ENCODE measurements around the gene ANXA4. TPM values are rescaled to one million over a fixed set of nuclear protein-coding genes. Genes with fewer than 3 reads are reported as not detected.

The ANXA4 gene
- total and polyA plus RNA-seq, 2 experiments from 2014 or later: 107 to 231 TPM

DNA sequence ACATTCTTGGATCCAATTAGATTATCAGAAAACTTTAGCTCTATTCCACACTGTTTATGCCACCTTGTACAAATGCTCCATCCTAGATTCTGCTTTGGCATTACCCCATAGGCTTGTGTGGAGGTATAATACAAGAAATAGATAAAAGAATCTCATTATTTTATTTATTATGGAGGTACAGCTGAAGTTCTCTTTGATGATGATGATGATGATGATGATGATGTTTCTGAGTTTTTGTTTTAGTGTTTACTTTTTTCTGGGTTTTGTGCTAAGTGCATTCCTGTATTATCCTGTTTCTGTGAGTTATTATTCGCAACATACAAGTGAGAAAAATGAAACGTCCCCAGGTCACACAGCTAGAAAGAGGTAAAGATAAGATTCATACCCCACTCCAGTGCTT, 43.4 kb downstream of the ANXA4 start:
- Histone ChIP-seq H2AFZ (no peak overlapping the region), H3K27me3 (no peaks in the 10 kb centered on the region), H3K79me2 (peaks cover 8% of the 10 kb centered on the region), H4K20me1 (ENCODE audit: insufficient read depth, poor library complexity, severe bottlenecking) (no peaks in the 10 kb centered on the region), H3K4me1 (ENCODE audit: insufficient read depth) (peaks cover 45% of the 10 kb centered on the region), H3K4me3 (no peak overlapping the region), H3K9me3 (ENCODE audit: low read depth) (no peaks in the 10 kb centered on the region), H3K4me2 (no peak overlapping the region), H3K9me2 (replicated peaks; ENCODE audit: insufficient read depth) (no peaks in the 10 kb centered on the region), H3K36me3 (replicated peaks; ENCODE audit: insufficient read depth, low read depth) (no peaks in the 10 kb centered on the region), H3K27ac (no peak overlapping the region)
- TF ChIP-seq EZH2phosphoT487 (IDR thresholded peaks at IDR 0.05; ENCODE audit: low read depth, severe bottlenecking, unreplicated experiment) (no peak), EZH2 (IDR thresholded peaks at IDR 0.05; ENCODE audit: borderline replicate concordance) (no peak)
- TF ChIP-seq, protein P1, sequence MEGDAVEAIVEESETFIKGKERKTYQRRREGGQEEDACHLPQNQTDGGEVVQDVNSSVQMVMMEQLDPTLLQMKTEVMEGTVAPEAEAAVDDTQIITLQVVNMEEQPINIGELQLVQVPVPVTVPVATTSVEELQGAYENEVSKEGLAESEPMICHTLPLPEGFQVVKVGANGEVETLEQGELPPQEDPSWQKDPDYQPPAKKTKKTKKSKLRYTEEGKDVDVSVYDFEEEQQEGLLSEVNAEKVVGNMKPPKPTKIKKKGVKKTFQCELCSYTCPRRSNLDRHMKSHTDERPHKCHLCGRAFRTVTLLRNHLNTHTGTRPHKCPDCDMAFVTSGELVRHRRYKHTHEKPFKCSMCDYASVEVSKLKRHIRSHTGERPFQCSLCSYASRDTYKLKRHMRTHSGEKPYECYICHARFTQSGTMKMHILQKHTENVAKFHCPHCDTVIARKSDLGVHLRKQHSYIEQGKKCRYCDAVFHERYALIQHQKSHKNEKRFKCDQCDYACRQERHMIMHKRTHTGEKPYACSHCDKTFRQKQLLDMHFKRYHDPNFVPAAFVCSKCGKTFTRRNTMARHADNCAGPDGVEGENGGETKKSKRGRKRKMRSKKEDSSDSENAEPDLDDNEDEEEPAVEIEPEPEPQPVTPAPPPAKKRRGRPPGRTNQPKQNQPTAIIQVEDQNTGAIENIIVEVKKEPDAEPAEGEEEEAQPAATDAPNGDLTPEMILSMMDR (IDR thresholded peaks at IDR 0.05; ENCODE audit: poor library complexity): no peak
- no peak for DNase-seq (ENCODE audit: low spot score)
- 85% methylated on average over 2 of the region's 2 CpGs for WGBS (ENCODE audit: low lambda C conversion rate, missing lambda C conversion rate)

DNA sequence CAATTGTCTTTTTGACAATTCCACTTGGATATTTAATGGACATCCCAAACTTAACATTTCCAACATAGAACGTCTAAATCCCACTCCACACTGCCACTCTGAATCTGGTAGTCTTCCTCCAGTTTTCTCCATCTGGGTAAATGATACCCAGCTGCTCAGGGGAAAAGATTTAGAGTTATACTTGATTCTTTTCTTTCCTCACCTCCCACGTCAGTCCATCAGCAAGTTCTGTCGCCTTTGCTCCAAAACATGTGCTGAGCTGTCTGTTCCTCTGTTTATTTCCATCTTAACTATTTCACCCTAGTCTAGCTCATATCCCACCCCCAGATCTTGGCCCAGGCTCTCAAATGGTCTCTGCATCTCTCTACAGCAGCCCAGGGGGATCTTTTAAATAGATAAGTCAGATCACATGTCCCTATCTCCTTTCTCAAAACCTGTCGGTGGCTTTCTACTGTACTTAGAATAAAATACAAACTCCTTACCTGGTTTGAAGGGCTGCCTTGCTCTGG, 44.2 kb downstream of the ANXA4 start:
- Histone ChIP-seq H3K27ac (peak overlapping the region; percentile 52), H3K9me2 (replicated peaks; ENCODE audit: insufficient read depth) (no peaks in the 10 kb centered on the region), H3K27me3 (no peaks in the 10 kb centered on the region), H3K36me3 (replicated peaks; ENCODE audit: insufficient read depth, low read depth) (no peaks in the 10 kb centered on the region), H3K4me3 (no peak overlapping the region), H3K4me2 (no peak overlapping the region), H3K4me1 (ENCODE audit: insufficient read depth) (peaks cover 46% of the 10 kb centered on the region), H4K20me1 (ENCODE audit: insufficient read depth, poor library complexity, severe bottlenecking) (no peaks in the 10 kb centered on the region), H2AFZ (no peak overlapping the region), H3K79me2 (peaks cover 8% of the 10 kb centered on the region), H3K9me3 (ENCODE audit: low read depth) (no peaks in the 10 kb centered on the region)
- TF ChIP-seq, protein P1 (IDR thresholded peaks at IDR 0.05; ENCODE audit: poor library complexity): no peak
- TF ChIP-seq EZH2phosphoT487 (IDR thresholded peaks at IDR 0.05; ENCODE audit: low read depth, severe bottlenecking, unreplicated experiment) (no peak), EZH2 (IDR thresholded peaks at IDR 0.05; ENCODE audit: borderline replicate concordance) (no peak)
- DNase-seq (ENCODE audit: low spot score): no peak
- whole genome bisulfite sequencing (ENCODE audit: low lambda C conversion rate, missing lambda C conversion rate): 76% methylated on average over 4 of the region's 4 CpGs

DNA sequence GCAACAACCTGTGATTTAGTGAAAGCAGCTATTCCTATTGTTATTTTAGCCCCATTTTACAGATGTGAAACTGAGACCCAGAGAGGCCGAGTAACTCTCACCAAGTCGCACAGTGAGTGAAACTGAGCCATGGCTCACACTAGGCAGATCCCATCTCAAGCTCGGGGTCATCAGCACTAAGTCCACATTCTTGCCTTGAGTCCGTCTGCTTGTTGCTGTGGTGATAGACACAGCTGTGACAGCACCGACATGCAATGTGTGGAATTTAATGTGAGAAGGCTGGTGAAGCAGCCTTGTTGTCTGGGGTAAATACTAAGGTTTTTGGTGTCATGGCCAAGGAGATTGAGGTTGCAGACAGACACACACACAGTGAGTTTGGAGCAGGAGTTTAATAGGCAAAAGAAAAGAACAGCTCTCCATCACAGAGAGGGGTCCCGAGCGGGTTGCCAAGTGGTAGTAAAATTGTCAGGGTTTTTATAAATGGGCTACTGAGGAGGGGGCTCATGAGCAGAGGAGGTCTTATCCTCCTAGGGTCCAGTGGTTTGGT, 47.3 kb downstream of the ANXA4 start:
- Histone ChIP-seq H3K27ac (peak overlapping the region; percentile 90), H3K4me2 (peak overlapping the region; percentile 45), H3K36me3 (replicated peaks; ENCODE audit: insufficient read depth, low read depth) (no peaks in the 10 kb centered on the region), H3K9me2 (replicated peaks; ENCODE audit: insufficient read depth) (no peaks in the 10 kb centered on the region), H4K20me1 (ENCODE audit: insufficient read depth, poor library complexity, severe bottlenecking) (no peaks in the 10 kb centered on the region), H3K79me2 (peaks cover 15% of the 10 kb centered on the region), H3K4me1 (ENCODE audit: insufficient read depth) (peaks cover 35% of the 10 kb centered on the region), H3K4me3 (no peak overlapping the region), H2AFZ (no peak overlapping the region), H3K9me3 (ENCODE audit: low read depth) (no peaks in the 10 kb centered on the region), H3K27me3 (no peaks in the 10 kb centered on the region)
- DNase-seq (ENCODE audit: low spot score): peak; percentile 81
- 37% methylated on average over 7 of the region's 7 CpGs for WGBS (ENCODE audit: low lambda C conversion rate, missing lambda C conversion rate)
- TF ChIP-seq EZH2phosphoT487 (IDR thresholded peaks at IDR 0.05; ENCODE audit: low read depth, severe bottlenecking, unreplicated experiment): no peak
- no peak for TF ChIP-seq EZH2 (IDR thresholded peaks at IDR 0.05; ENCODE audit: borderline replicate concordance)
- TF ChIP-seq, protein P1 (IDR thresholded peaks at IDR 0.05; ENCODE audit: poor library complexity): no peak
